Left kidney (tissue), 2 donors: ENCODE results near the gene GBX2. TPM values are rescaled to one million over a fixed set of nuclear protein-coding genes. Genes with fewer than 3 reads are reported as not detected.

Experiments used
- DNase-seq: peaks from one replicate; pipeline ENCODE4 v3.0.0-alpha.2; 2013
- polyA plus RNA-seq: library from polyadenylated mRNA; unstranded; fragments of 120-200 nt; gene quantifications from one replicate; pipeline ENCODE4 v1.2.1, GENCODE V29; 2013; ENCODE audit not compliant: insufficient read length

Gene GBX2
- polyA plus RNA-seq, 1 donor: 0.52 TPM

GRCh38 chr2:236117401-236117800, 50.8 kb downstream of the GBX2 start:
- DNase-seq: no peak

Other genes starting within 250 kb of the GBX2 start
- gene ASB18, start 96.0 kb upstream of the GBX2 start, polyA plus RNA-seq: 0.15 TPM